ENCODE results near the gene POU3F2. TPM values are rescaled to one million over a fixed set of nuclear protein-coding genes. Genes with fewer than 3 reads are reported as not detected.
A peak's percentile ranks its signal among the peaks of the same experiment; 100 is the strongest.

The POU3F2 gene
- total RNA-seq, 4 donors from 2014 or later = not detected

- Histone ChIP-seq H3K4me1 (peaks cover 25 to 54% (median 41%) of the 10 kb centered on the region in 4 donors), H3K4me3 (peak overlapping the region; percentile 31 to 45 (median 44)), H3K36me3 (no peaks in the 10 kb centered on the region), H3K27ac (replicated peaks in 1 of 4) (no peak overlapping the region), H3K9me3 (no peaks in the 10 kb centered on the region), H3K27me3 (peaks cover 4 to 91% (median 74%) of the 10 kb centered on the region in 4 donors)
- TF ChIP-seq POLR2A (IDR thresholded peaks at IDR 0.05; ENCODE audit: low read depth) = no peak
- TF ChIP-seq CTCF (IDR thresholded peaks at IDR 0.05) = peak; percentile 61 to 81 (median 69)
- no peak for TF ChIP-seq EP300 (IDR thresholded peaks at IDR 0.05)
- peak in 1 of 2 donors; percentile 19 for TF ChIP-seq POLR2AphosphoS5 (IDR thresholded peaks at IDR 0.05)
- DNase-seq (ENCODE audit: extremely low spot score) = peak; percentile 93
- 1% methylated on average over 34 of the region's 50 CpGs for WGBS
- intact Hi-C loops (cut with DNase I) = no loop called here
These were observed 11.0 kb downstream of the POU3F2 start for GRCh38 chr6:98845211-98846020.

GRCh38 chr6:98846021-98846380 lies 11.6 kb downstream of the POU3F2 start:
- 63% methylated on average over 3 of the region's 3 CpGs for WGBS
- no peak overlapping the region for H3K4me3 ChIP-seq
- no peak for TF ChIP-seq CTCF (IDR thresholded peaks at IDR 0.05)
- H3K27ac ChIP-seq (replicated peaks in 1 of 4) = no peak overlapping the region
- H3K36me3 ChIP-seq = no peaks in the 10 kb centered on the region
- peaks cover 25 to 54% (median 41%) of the 10 kb centered on the region in 4 donors for H3K4me1 ChIP-seq
- intact Hi-C loops (cut with DNase I) = no loop called here
- DNase-seq (ENCODE audit: extremely low spot score) = no peak
- H3K27me3 ChIP-seq = peaks cover 4 to 85% (median 69%) of the 10 kb centered on the region in 4 donors
- H3K9me3 ChIP-seq = no peaks in the 10 kb centered on the region

GRCh38 chr6:98847416-98847778 lies 13.0 kb downstream of the POU3F2 start:
- 28% methylated on average over 10 of the region's 11 CpGs for WGBS
- intact Hi-C loops (cut with DNase I) = no loop called here
- TF ChIP-seq POLR2AphosphoS5 (IDR thresholded peaks at IDR 0.05) (no peak), POLR2A (IDR thresholded peaks at IDR 0.05; ENCODE audit: low read depth) (no peak), CTCF (IDR thresholded peaks at IDR 0.05) (no peak), EP300 (IDR thresholded peaks at IDR 0.05) (no peak)
- Histone ChIP-seq H3K36me3 (no peaks in the 10 kb centered on the region), H3K4me3 (no peak overlapping the region), H3K27ac (replicated peaks in 1 of 4) (no peak overlapping the region), H3K9me3 (no peaks in the 10 kb centered on the region), H3K27me3 (peaks cover 4 to 71% (median 56%) of the 10 kb centered on the region in 4 donors), H3K4me1 (peaks cover 25 to 51% (median 40%) of the 10 kb centered on the region in 4 donors)
- no peak for DNase-seq (ENCODE audit: extremely low spot score)

GRCh38 chr6:98847779-98848538 lies 13.6 kb downstream of the POU3F2 start:
- 9% methylated on average over 28 of the region's 51 CpGs for WGBS
- intact Hi-C loops (cut with DNase I) = no loop called here
- Histone ChIP-seq H3K27ac (replicated peaks in 1 of 4) (no peak overlapping the region), H3K4me1 (peaks cover 25 to 45% (median 39%) of the 10 kb centered on the region in 4 donors), H3K36me3 (no peaks in the 10 kb centered on the region), H3K9me3 (no peaks in the 10 kb centered on the region), H3K4me3 (peak overlapping the region; percentile 1 to 23 (median 16)), H3K27me3 (peaks cover 4 to 66% (median 50%) of the 10 kb centered on the region in 4 donors)
- DNase-seq (ENCODE audit: extremely low spot score) = no peak
- no peak for TF ChIP-seq CTCF (IDR thresholded peaks at IDR 0.05)
- TF ChIP-seq EP300 (IDR thresholded peaks at IDR 0.05) = no peak
- TF ChIP-seq POLR2A (IDR thresholded peaks at IDR 0.05; ENCODE audit: low read depth) = no peak
- no peak for TF ChIP-seq POLR2AphosphoS5 (IDR thresholded peaks at IDR 0.05)
